Body of pancreas (tissue), 4 donors: ENCODE measurements around the gene INVS. TPM values are rescaled to one million over a fixed set of nuclear protein-coding genes. Genes with fewer than 3 reads are reported as not detected.

Experiments used
- ATAC-seq: fragments of 150-250 bp; one replicate; pipeline ENCODE4 v1.9.1; 2016
- DNase-seq, 4 donors: peaks; one replicate each; pipeline ENCODE4 v3.0.0-alpha.2; 2019
- H3K27ac ChIP-seq, 4 donors: fragments of 200-600 bp; sonication (generic); 1 replicate in 3 of 4; 2 replicates in 1 of 4; pipeline versions ENCODE4 v1.5.1 to v1.6.1; 2016 to 2019; ENCODE audit warnings: mild to moderate bottlenecking in 1 of 4, mixed read lengths in 1 of 4, moderate library complexity in 1 of 4
- H3K27me3 ChIP-seq, 2 donors: fragments of 200-600 bp; sonication (generic); one replicate each; pipeline ENCODE4 v1.6.0; 2016; ENCODE audit warnings: mild to moderate bottlenecking in 1 of 2
- H3K36me3 ChIP-seq, 2 donors: fragments of 200-600 bp; sonication (generic); replicated peaks in 1 of 2; 2 replicates each; pipeline ENCODE4 v1.5.1; 2016; ENCODE audit warnings: low read depth in 2 of 2; ENCODE audit not compliant: insufficient read depth in 1 of 2
- H3K4me1 ChIP-seq: fragments of 200-600 bp; sonication (generic); one replicate; pipeline ENCODE4 v1.6.0; 2016
- H3K4me3 ChIP-seq, 2 donors: fragments of 200-600 bp; sonication (generic); 1 replicate in 1 of 2; 2 replicates in 1 of 2; pipeline ENCODE4 v1.5.1; 2016 to 2019
- H3K9me3 ChIP-seq, 3 donors: fragments of 200-600 bp; sonication (generic); 1 replicate in 2 of 3; 2 replicates in 1 of 3; pipeline ENCODE4 v1.5.1; 2016
- POLR2A ChIP-seq, 3 donors: fragments of 450-650 bp; IDR thresholded peaks; one replicate each; pipeline ENCODE4 v1.6.1; 2016; ENCODE audit warnings: antibody characterized with exemption in 3 of 3, mild to moderate bottlenecking in 2 of 3
- WGBS, 2 donors: methylation state at CpG; one replicate each; pipeline ENCODE4 v1.1.5; 2017; 5-methylcytosine and 5-hydroxymethylcytosine counted together
- intact Hi-C: fragments of 100-400 bp; cut with DNase I; formaldehyde crosslinking; loops from one replicate; pipeline ENCODE4 v1.15.1; 2023
- total RNA-seq, 2 donors: library from RNA; depleted of rRNA; stranded (reverse); fragments of >200 nt; gene quantifications; one replicate each; pipeline ENCODE4 v1.1.0, GENCODE V29; 2016
- TF ChIP-seq, protein P1 (sequence below), 7 experiments: fragments of 450-650 bp in 4 of 7; fragments of 200-600 bp in 3 of 7; sonication (generic) in 3 of 7; IDR thresholded peaks; one replicate each; pipeline ENCODE4 v1.5.1; 2016 to 2019; ENCODE audit warnings: antibody characterized with exemption in 7 of 7

The INVS gene, protein sequence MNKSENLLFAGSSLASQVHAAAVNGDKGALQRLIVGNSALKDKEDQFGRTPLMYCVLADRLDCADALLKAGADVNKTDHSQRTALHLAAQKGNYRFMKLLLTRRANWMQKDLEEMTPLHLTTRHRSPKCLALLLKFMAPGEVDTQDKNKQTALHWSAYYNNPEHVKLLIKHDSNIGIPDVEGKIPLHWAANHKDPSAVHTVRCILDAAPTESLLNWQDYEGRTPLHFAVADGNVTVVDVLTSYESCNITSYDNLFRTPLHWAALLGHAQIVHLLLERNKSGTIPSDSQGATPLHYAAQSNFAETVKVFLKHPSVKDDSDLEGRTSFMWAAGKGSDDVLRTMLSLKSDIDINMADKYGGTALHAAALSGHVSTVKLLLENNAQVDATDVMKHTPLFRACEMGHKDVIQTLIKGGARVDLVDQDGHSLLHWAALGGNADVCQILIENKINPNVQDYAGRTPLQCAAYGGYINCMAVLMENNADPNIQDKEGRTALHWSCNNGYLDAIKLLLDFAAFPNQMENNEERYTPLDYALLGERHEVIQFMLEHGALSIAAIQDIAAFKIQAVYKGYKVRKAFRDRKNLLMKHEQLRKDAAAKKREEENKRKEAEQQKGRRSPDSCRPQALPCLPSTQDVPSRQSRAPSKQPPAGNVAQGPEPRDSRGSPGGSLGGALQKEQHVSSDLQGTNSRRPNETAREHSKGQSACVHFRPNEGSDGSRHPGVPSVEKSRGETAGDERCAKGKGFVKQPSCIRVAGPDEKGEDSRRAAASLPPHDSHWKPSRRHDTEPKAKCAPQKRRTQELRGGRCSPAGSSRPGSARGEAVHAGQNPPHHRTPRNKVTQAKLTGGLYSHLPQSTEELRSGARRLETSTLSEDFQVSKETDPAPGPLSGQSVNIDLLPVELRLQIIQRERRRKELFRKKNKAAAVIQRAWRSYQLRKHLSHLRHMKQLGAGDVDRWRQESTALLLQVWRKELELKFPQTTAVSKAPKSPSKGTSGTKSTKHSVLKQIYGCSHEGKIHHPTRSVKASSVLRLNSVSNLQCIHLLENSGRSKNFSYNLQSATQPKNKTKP
- total RNA-seq = 10 to 100 TPM; 28.3 to 29.8 TPM

DNA sequence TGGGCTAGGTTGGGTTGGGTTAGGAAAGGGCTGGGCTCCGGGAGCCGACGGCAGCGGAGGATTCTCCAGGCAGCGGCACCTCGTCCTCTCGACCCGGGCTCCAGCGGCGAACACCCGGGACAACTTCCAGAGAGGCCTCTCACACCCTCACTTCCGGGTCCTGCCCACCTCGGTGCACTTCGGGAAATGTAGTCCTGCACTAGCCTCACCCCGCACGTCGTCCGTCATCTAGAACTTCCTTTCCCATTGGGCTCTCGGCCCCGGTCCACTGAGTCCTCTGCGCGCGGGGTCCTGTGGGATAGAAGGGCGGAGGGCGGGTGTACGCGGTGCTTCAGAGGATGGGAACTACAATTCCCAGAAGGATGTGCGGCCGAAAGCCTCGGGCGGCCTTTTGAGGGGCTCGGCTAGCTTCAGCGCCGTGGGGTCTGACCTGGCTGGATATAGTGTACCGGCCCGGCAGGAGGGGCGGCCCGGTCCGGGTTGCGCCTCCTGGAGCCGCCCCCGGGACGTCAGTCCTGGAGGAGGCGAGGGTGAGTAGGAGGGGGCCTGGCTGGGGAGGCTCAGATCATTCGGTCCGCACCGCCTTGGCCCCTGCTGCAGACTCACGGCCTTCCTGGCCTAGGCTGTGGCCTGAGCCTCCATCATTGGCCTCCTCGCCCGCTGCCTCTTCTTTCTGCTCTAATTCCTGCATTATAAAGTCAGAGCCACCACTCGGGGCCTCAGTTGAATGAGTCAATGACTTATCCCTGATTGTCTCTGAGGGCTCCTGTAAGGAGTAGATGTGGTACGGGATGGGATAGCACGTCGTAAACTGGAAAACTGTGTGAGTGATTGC lies at the start of gene INVS, which contains the start of gene ERP44:
TSS of gene INVS (plus strand) at position 357 of the 835 bp plus-strand sequence. CDS start 5,279 bp downstream, outside the sequence.
TSS of gene ERP44 (minus strand) at position 114 of the 835 bp plus-strand sequence. CDS start 160 bp downstream, outside the sequence.
- H3K4me1 ChIP-seq = peaks cover 42% of the 10 kb centered on the region
- peak; percentile 98 for ATAC-seq
- intact Hi-C loops = no loop called here
- peak; percentile 80 to 96 (median 96) for TF ChIP-seq POLR2A (IDR thresholded peaks at IDR 0.05)
- TF ChIP-seq, protein P1, sequence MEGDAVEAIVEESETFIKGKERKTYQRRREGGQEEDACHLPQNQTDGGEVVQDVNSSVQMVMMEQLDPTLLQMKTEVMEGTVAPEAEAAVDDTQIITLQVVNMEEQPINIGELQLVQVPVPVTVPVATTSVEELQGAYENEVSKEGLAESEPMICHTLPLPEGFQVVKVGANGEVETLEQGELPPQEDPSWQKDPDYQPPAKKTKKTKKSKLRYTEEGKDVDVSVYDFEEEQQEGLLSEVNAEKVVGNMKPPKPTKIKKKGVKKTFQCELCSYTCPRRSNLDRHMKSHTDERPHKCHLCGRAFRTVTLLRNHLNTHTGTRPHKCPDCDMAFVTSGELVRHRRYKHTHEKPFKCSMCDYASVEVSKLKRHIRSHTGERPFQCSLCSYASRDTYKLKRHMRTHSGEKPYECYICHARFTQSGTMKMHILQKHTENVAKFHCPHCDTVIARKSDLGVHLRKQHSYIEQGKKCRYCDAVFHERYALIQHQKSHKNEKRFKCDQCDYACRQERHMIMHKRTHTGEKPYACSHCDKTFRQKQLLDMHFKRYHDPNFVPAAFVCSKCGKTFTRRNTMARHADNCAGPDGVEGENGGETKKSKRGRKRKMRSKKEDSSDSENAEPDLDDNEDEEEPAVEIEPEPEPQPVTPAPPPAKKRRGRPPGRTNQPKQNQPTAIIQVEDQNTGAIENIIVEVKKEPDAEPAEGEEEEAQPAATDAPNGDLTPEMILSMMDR (IDR thresholded peaks at IDR 0.05) = peak in 1 of 7 experiments; percentile 10
- no peaks in the 10 kb centered on the region for H3K27me3 ChIP-seq
- H3K9me3 ChIP-seq = no peaks in the 10 kb centered on the region
- H3K27ac ChIP-seq = peak within 1 kb of the TSS; percentile 68 to 96 (median 87)
- H3K4me3 ChIP-seq = peak within 1 kb of the TSS; percentile 69 to 96
- peak; percentile 98 to 99 (median 98) for DNase-seq
- 0% methylated on average over 8 to 54 of the region's 54 CpGs for WGBS, 2 donors
- no peaks in the 10 kb centered on the region for H3K36me3 ChIP-seq

DNA sequence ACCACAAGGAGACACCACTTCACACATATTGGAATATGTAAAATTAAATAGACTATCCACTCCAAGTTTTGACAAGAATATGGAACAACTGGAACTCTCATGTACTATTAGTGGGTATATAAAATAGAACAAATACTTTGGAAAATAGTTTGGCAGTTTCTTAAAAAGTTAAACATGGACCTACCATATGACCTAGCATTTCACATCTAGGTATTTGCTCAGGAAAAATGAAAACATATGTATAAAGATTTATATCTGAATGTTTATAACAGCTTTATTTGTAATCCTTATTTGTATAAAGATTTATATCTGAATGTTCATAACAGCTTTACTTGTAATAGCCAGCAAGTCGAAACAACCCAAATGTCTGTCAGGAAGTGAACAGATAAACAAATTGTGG lies 49.5 kb upstream of the INVS start:
- ATAC-seq (no peak), DNase-seq (no peak)
- H3K4me1 ChIP-seq = no peaks in the 10 kb centered on the region
- H3K27me3 ChIP-seq = no peaks in the 10 kb centered on the region
- no peaks in the 10 kb centered on the region for H3K36me3 ChIP-seq
- H3K9me3 ChIP-seq = no peaks in the 10 kb centered on the region
- TF ChIP-seq, protein P1 (IDR thresholded peaks at IDR 0.05) = no peak
- TF ChIP-seq POLR2A (IDR thresholded peaks at IDR 0.05) = no peak
- no peak overlapping the region for H3K4me3 ChIP-seq
- intact Hi-C loops = no loop called here
- 50 to 63% methylated on average over 1 of the region's 1 CpG for WGBS, 2 donors
- H3K27ac ChIP-seq = no peak overlapping the region

DNA sequence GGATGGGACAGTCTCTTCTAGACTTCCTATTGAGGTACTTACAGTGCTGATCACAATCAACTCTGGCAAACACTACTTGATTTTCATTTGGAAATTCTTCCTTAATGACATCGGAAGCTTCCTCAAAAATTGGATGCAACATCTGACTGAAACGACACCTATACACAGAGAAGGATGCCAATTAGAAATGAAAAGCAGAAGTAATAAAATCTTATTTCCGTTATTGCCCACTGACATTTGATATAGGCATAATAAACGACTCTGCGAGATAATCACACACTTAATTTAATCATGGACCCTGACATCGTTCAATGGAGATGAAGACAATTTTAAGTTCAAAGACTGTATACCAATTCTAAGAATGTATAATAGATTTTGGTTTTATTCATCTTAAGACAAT lies 46.7 kb upstream of the INVS start:
- H3K4me1 ChIP-seq = no peaks in the 10 kb centered on the region
- WGBS, 2 donors = 59 to 75% methylated on average over 6 of the region's 6 CpGs
- no peak overlapping the region for H3K4me3 ChIP-seq
- intact Hi-C loops = no loop called here
- no peaks in the 10 kb centered on the region for H3K36me3 ChIP-seq
- no peaks in the 10 kb centered on the region for H3K27me3 ChIP-seq
- ATAC-seq (no peak), DNase-seq (no peak)
- H3K27ac ChIP-seq = no peak overlapping the region
- H3K9me3 ChIP-seq = no peaks in the 10 kb centered on the region
- no peak for TF ChIP-seq POLR2A (IDR thresholded peaks at IDR 0.05)
- TF ChIP-seq, protein P1 (IDR thresholded peaks at IDR 0.05) = no peak

DNA sequence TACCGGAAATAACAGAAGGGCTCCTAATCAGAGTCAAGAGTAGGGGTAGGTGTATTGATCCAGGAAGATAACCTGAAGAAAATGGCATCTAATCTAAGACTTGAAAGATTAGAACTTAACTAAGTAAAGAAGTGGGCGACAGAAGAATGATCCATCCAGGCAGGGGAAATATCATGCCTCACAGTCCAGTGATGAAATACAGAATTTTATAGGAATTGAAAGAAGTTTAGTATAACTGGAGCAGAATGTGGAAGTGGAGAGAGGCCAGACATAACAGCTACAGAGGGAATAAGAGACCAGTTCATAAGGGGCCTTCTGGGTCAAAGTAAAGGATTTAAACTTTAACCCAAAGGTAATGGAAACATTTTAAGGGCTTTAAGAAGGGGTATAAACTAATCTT lies 42.5 kb upstream of the INVS start:
- Histone ChIP-seq H3K27me3 (no peaks in the 10 kb centered on the region), H3K27ac (no peak overlapping the region), H3K36me3 (no peaks in the 10 kb centered on the region), H3K9me3 (no peaks in the 10 kb centered on the region), H3K4me3 (no peak overlapping the region), H3K4me1 (no peaks in the 10 kb centered on the region)
- 56 to 64% methylated on average over 2 of the region's 2 CpGs for WGBS, 2 donors
- ATAC-seq (no peak), DNase-seq (no peak)
- no peak for TF ChIP-seq POLR2A (IDR thresholded peaks at IDR 0.05)
- TF ChIP-seq, protein P1 (IDR thresholded peaks at IDR 0.05) = no peak
- intact Hi-C loops = no loop called here
